Measurements from ENCODE around the gene RNF217. TPM values are rescaled to one million over a fixed set of nuclear protein-coding genes. Genes with fewer than 3 reads are reported as not detected.
"Not testable (repeated sequence)": the region's sequence is repeated elsewhere in the genome, so short reads cannot be mapped to it uniquely, and the experiment has no call there.

Gene RNF217
- total RNA-seq, result 51.5 to 72.5 TPM (median 54.6 TPM) in 3 replicates
- long read RNA-seq, full-length matches to known transcripts, result 21 of 36 reads
- long read RNA-seq, partial matches to known transcripts, result 0 of 36 reads
- long read RNA-seq, other reads (novel, unspliced or antisense), result 15 of 36 reads

DNA sequence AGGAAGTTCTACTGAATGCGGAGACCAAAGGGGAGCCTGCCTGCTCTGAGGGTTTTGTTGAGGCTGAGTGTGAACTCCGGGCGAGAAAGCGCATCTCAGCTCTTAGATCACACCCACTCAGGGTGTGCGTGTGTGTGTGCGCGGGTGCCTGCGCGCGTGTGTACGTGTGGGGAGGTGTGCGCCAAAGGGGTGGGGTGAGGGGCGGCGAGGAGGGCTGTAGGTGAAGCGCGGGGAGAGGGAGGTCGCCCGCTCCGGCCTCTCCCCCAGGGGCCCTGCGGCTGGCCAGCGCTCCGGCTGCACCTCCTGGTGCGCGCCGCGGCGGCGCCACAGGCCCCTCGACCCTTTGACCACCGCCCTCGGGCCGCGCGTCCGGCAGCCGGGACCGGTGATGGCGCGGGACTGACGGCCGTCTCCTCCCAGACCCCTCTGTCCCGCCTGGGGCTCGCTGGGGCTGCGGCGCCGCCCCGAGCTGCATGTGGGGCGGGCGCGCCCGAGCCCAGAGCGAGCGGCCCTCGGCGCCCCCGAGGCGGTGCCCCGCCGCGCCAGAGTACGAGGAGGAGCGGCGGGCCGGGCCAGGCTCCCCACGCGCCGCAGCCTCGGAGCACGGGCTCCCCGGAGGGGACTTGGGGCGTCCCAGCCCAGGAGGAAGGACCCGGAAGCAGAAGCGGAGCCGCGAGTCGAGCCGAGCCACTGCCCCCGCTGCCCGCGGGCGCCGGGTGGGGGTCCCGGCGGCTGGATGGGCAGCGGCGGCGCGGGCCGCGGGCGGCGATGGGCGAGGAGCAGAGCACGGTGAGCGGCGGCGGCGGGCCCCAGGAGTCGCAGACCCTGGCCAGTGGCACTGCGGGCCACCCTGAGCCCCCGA lies at the start of gene RNF217:
Gene RNF217 (plus strand): TSS at position 661 of the 862 bp plus-strand sequence. CDS start 108 bp downstream, at position 769.
- H3K9me3 Mint-ChIP-seq (ENCODE audit: low read depth), result peaks cover 3% of the 10 kb centered on the region
- H3K4me3 Mint-ChIP-seq (ENCODE audit: unreplicated experiment), result peak within 1 kb of the TSS; percentile 86
- H3K27me3 Mint-ChIP-seq (ENCODE audit: low read depth), result no peaks in the 10 kb centered on the region
- peaks cover 67% of the 10 kb centered on the region for H3K4me1 Mint-ChIP-seq (ENCODE audit: low read depth)
- peak; percentile 93 for DNase-seq (ENCODE audit: low spot score)
- peak within 1 kb of the TSS; percentile 97 for H3K27ac Mint-ChIP-seq (ENCODE audit: unreplicated experiment)
- TF ChIP-seq, protein P1, sequence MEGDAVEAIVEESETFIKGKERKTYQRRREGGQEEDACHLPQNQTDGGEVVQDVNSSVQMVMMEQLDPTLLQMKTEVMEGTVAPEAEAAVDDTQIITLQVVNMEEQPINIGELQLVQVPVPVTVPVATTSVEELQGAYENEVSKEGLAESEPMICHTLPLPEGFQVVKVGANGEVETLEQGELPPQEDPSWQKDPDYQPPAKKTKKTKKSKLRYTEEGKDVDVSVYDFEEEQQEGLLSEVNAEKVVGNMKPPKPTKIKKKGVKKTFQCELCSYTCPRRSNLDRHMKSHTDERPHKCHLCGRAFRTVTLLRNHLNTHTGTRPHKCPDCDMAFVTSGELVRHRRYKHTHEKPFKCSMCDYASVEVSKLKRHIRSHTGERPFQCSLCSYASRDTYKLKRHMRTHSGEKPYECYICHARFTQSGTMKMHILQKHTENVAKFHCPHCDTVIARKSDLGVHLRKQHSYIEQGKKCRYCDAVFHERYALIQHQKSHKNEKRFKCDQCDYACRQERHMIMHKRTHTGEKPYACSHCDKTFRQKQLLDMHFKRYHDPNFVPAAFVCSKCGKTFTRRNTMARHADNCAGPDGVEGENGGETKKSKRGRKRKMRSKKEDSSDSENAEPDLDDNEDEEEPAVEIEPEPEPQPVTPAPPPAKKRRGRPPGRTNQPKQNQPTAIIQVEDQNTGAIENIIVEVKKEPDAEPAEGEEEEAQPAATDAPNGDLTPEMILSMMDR (IDR thresholded peaks at IDR 0.05), result peak; percentile 29
- peaks cover 5% of the 10 kb centered on the region for H3K36me3 Mint-ChIP-seq (ENCODE audit: low read depth)

DNA sequence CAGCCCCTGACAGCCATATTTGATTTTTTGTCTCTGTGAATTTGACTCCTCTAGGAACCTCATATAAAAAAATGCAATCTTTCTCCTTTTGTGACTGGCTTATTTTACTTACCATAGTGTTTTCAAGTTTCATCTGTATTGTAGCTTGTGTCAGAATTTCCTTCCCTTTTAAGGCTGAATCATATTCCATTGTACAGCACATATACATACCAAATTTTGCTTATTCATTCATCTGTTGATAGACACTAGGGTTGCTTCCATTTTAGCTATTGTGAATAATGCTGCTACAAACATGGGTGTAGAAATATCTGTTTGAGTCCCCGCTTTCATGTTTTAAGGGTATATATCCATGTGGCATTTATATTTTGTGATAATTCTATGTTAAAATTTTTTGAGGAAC lies 49.2 kb upstream of the RNF217 start:
- Mint-ChIP-seq H3K36me3 (ENCODE audit: low read depth) (peaks cover 5% of the 10 kb centered on the region), H3K4me3 (ENCODE audit: unreplicated experiment) (no peak overlapping the region), H3K9me3 (ENCODE audit: low read depth) (peaks cover 5% of the 10 kb centered on the region), H3K4me1 (ENCODE audit: low read depth) (no peaks in the 10 kb centered on the region), H3K27ac (ENCODE audit: unreplicated experiment) (no peak overlapping the region), H3K27me3 (ENCODE audit: low read depth) (no peaks in the 10 kb centered on the region)
- TF ChIP-seq, protein P1 (IDR thresholded peaks at IDR 0.05), result no peak
- DNase-seq (ENCODE audit: low spot score), result no peak

DNA sequence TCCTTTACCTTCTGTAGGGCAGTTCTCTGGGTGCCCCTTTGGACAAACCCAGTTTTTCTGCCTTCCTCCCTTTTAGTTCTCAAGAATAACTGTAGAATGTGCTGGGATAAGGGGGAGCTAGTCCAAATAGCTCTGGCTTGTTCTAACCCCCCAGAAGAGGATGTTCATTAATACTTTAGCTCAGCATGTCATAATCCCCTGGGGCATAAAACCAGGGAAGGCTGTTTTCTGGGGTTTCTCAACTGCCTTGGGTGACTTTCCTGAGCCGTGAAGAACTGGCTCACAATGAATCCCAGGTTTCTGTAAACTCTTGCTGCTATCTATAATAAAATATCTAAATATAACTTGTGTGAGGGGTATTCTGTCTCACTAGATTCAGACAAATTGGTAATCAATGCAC lies 44.5 kb upstream of the RNF217 start:
- no peak overlapping the region for H3K4me3 Mint-ChIP-seq (ENCODE audit: unreplicated experiment)
- no peaks in the 10 kb centered on the region for H3K4me1 Mint-ChIP-seq (ENCODE audit: low read depth)
- no peak for DNase-seq (ENCODE audit: low spot score)
- peaks cover 13% of the 10 kb centered on the region for H3K9me3 Mint-ChIP-seq (ENCODE audit: low read depth)
- no peak overlapping the region for H3K27ac Mint-ChIP-seq (ENCODE audit: unreplicated experiment)
- TF ChIP-seq, protein P1 (IDR thresholded peaks at IDR 0.05), result no peak
- no peaks in the 10 kb centered on the region for H3K27me3 Mint-ChIP-seq (ENCODE audit: low read depth)
- peaks cover 13% of the 10 kb centered on the region for H3K36me3 Mint-ChIP-seq (ENCODE audit: low read depth)

GRCh38 chr6:124919703-124920102 lies 42.5 kb upstream of the RNF217 start:
- DNase-seq (ENCODE audit: low spot score); H3K4me1 Mint-ChIP-seq (ENCODE audit: low read depth); H3K36me3 Mint-ChIP-seq (ENCODE audit: low read depth); H3K27me3 Mint-ChIP-seq (ENCODE audit: low read depth); H3K27ac Mint-ChIP-seq (ENCODE audit: unreplicated experiment); H3K4me3 Mint-ChIP-seq (ENCODE audit: unreplicated experiment): not testable (repeated sequence)
- H3K9me3 Mint-ChIP-seq (ENCODE audit: low read depth), result peaks cover 14% of the 10 kb centered on the region

- no peak overlapping the region for H3K27ac Mint-ChIP-seq (ENCODE audit: unreplicated experiment)
- TF ChIP-seq, protein P1 (IDR thresholded peaks at IDR 0.05), result no peak
- no peak for DNase-seq (ENCODE audit: low spot score)
- H3K9me3 Mint-ChIP-seq (ENCODE audit: low read depth), result peaks cover 14% of the 10 kb centered on the region
- H3K4me1 Mint-ChIP-seq (ENCODE audit: low read depth), result peaks cover 7% of the 10 kb centered on the region
- H3K27me3 Mint-ChIP-seq (ENCODE audit: low read depth), result no peaks in the 10 kb centered on the region
- no peak overlapping the region for H3K4me3 Mint-ChIP-seq (ENCODE audit: unreplicated experiment)
- peaks cover 9% of the 10 kb centered on the region for H3K36me3 Mint-ChIP-seq (ENCODE audit: low read depth)
These were observed 37.9 kb upstream of the RNF217 start for GRCh38 chr6:124924333-124924759.

Data from chondrocyte (in vitro differentiated cells).